ENCODE data around the gene ISL2. TPM values are rescaled to one million over a fixed set of nuclear protein-coding genes. Genes with fewer than 3 reads are reported as not detected.

The ISL2 gene
- polyA plus RNA-seq, 2 of the 4 experiments (the other 2 are of a cell fraction): 2.6 to 3.2 TPM

DNA sequence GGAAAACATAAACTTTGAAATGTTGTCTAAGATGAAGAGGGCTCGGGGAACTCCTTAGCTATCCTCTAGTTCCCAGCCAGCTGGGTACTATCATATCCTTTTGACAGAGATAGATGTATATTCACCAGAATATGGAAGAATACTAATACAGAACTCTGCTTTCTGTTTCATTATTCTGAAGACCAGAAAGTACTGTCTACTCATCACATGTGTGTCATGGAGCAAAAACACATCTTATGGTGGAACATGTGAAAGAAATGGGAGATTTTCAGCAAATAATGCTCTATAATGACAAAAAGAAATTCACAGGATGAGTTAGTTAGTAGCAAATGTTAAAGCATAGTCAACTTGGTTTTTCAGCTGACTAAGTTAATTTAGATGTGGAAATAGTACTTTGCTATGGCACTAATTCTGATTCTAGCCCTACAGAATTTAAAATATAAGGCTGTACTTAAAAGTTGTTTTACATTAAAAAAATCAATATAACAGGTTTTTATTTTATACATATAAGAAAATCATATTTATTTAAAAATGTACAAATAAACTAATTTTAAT, 16.5 kb downstream of the ISL2 start:
- no peak overlapping the region for H3K4me2 ChIP-seq
- no peak for ATAC-seq
- no peak overlapping the region for H3K27ac ChIP-seq
- TF ChIP-seq MAZ (IDR thresholded peaks at IDR 0.05; ENCODE audit: borderline replicate concordance, low read depth, low read length) (no peak), MAFK (IDR thresholded peaks at IDR 0.05; ENCODE audit: partially characterized antibody) (peak; percentile 55)
- ChIA-PET CTCF (interaction anchor here (1.0 kb wide), 1 partner anchor 28 kb away, joined by 4 read pairs; no protein-coding TSS in a partner anchor), POLR2A (interaction anchor here (0.6 kb wide), 2 partner anchors 16 kb away, joined by 3 to 4 read pairs; partner anchors contain the start of gene ISL2)
- H3K9me3 ChIP-seq: no peaks in the 10 kb centered on the region
- WGBS (ENCODE audit: missing lambda C conversion rate): 90% methylated on average over 1 of the region's 1 CpG
- no peak for FAIRE-seq
- no peak overlapping the region for H3K4me3 ChIP-seq
- peaks cover 9% of the 10 kb centered on the region; the same call in 2 of the 3 replicates for H3K4me1 ChIP-seq
- DNase-seq (ENCODE audit: low read depth in 1 of 2, low spot score in 1 of 2): no peak

DNA sequence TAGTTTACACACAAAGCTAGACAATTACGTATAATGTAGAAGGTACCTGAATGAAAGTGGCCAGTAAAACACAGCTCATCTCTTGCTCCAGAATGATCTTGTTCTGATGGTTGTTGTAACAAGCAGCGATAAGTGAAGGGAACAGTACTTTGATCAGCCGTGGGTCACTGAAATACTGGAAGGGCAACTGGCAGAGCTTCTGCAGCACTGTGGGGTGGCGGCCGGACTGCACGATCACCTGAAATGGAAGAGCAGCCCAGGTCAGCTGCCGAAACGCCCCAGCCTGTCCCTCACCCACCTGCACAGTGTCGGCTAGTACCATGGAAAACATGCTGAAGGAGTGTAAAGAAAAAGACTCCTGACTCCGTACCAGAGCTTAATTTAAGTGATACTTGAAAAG, 17.3 kb downstream of the ISL2 start:
- ChIA-PET POLR2A (interaction anchor here (0.6 kb wide), 1 partner anchor 17 kb away, joined by 3 read pairs; the partner anchor contains the start of gene ISL2), CTCF (interaction anchor here (1.0 to 1.1 kb wide), 2 partner anchors 21 to 27 kb away, joined by 3 to 4 read pairs; no protein-coding TSS in a partner anchor)
- no peaks in the 10 kb centered on the region for H3K9me3 ChIP-seq
- TF ChIP-seq, protein P1, sequence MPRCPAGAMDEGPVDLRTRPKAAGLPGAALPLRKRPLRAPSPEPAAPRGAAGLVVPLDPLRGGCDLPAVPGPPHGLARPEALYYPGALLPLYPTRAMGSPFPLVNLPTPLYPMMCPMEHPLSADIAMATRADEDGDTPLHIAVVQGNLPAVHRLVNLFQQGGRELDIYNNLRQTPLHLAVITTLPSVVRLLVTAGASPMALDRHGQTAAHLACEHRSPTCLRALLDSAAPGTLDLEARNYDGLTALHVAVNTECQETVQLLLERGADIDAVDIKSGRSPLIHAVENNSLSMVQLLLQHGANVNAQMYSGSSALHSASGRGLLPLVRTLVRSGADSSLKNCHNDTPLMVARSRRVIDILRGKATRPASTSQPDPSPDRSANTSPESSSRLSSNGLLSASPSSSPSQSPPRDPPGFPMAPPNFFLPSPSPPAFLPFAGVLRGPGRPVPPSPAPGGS (IDR thresholded peaks at IDR 0.05): no peak
- TF ChIP-seq MYC (IDR thresholded peaks at IDR 0.05; ENCODE audit: borderline replicate concordance, low read length) (no peak), ZNF302 (CRISPR knock-in tag; IDR thresholded peaks at IDR 0.05) (no peak), POLR2AphosphoS2 (conservative IDR thresholded peaks at IDR 0.05; ENCODE audit: low read length) (no peak)
- H3K4me1 ChIP-seq: peaks cover 9% of the 10 kb centered on the region; the same call in 2 of the 3 replicates
- FAIRE-seq: no peak
- ATAC-seq: no peak
- H3K4me2 ChIP-seq: no peak overlapping the region
- no peak for DNase-seq (ENCODE audit: low read depth in 1 of 2, low spot score in 1 of 2)
- H3K4me3 ChIP-seq: no peak overlapping the region
- no peak overlapping the region for H3K27ac ChIP-seq
- WGBS (ENCODE audit: missing lambda C conversion rate): 86% methylated on average over 10 of the region's 10 CpGs

DNA sequence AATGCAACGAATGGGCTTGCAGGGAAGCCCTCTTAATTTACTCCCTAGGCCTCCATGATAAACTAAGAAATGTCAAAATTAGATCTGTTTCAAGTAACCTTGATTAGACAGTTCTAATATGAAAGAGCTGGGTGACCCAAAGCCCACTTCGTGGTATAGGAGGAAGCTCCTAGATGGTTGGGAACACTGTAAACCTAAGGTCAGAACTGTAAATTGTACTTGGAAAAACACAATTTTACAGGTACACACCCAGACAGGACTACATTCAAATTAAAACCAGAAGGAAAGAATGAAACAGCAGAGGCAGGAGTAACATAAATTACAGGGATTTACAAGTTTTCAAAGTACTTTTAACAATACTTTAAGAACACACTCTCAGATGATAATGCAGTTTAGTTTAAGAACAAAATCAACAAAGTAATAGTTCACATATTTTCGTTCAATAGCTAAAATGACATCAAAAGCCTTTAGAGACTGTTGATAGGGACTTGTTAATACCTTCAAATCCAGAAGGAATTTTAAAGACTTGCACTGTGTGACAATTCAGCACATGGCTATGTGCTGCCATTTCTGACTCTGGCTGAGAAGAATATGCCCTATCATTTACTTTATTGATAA, 18.4 kb downstream of the ISL2 start:
- 40% methylated on average over 3 of the region's 3 CpGs for WGBS (ENCODE audit: missing lambda C conversion rate)
- CTCF ChIA-PET: interaction anchor here (0.6 to 1.6 kb wide), 3 partner anchors 20 to 66 kb away, joined by 3 read pairs; no protein-coding TSS in a partner anchor
- Histone ChIP-seq H3K4me1 (peaks cover under 1% of the 10 kb centered on the region; the same call in 1 of the 3 replicates), H3K4me2 (no peak overlapping the region), H3K27ac (no peak overlapping the region), H3K4me3 (no peak overlapping the region), H3K9me3 (no peaks in the 10 kb centered on the region)
- TF ChIP-seq EHF (CRISPR knock-in tag; IDR thresholded peaks at IDR 0.05) (no peak), NFE2L2 (conservative IDR thresholded peaks at IDR 0.05; ENCODE audit: low read length) (no peak), FOXS1 (CRISPR knock-in tag; IDR thresholded peaks at IDR 0.05) (no peak), HDAC2 (IDR thresholded peaks at IDR 0.05) (no peak), POLR2AphosphoS2 (conservative IDR thresholded peaks at IDR 0.05; ENCODE audit: low read length) (no peak), HOXA7 (CRISPR knock-in tag; IDR thresholded peaks at IDR 0.05) (no peak), FOSL2 (IDR thresholded peaks at IDR 0.05) (no peak), FOSL2 (CRISPR knock-in tag; IDR thresholded peaks at IDR 0.05) (no peak), JUNB (IDR thresholded peaks at IDR 0.05) (no peak), JUN (IDR thresholded peaks at IDR 0.05) (no peak), NPAS2 (CRISPR knock-in tag; IDR thresholded peaks at IDR 0.05; ENCODE audit: borderline replicate concordance) (no peak), ZNF302 (CRISPR knock-in tag; IDR thresholded peaks at IDR 0.05) (no peak), TFCP2L1 (CRISPR knock-in tag; IDR thresholded peaks at IDR 0.05) (no peak), PHF8 (IDR thresholded peaks at IDR 0.05; ENCODE audit: borderline replicate concordance, low read depth) (no peak), POLR2A (IDR thresholded peaks at IDR 0.05; ENCODE audit: low read length) (no peak)
- TF ChIP-seq, protein P2, sequence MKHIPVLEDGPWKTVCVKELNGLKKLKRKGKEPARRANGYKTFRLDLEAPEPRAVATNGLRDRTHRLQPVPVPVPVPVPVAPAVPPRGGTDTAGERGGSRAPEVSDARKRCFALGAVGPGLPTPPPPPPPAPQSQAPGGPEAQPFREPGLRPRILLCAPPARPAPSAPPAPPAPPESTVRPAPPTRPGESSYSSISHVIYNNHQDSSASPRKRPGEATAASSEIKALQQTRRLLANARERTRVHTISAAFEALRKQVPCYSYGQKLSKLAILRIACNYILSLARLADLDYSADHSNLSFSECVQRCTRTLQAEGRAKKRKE (CRISPR knock-in tag; IDR thresholded peaks at IDR 0.05; ENCODE audit: low read depth): no peak
- TF ChIP-seq, protein P3, sequence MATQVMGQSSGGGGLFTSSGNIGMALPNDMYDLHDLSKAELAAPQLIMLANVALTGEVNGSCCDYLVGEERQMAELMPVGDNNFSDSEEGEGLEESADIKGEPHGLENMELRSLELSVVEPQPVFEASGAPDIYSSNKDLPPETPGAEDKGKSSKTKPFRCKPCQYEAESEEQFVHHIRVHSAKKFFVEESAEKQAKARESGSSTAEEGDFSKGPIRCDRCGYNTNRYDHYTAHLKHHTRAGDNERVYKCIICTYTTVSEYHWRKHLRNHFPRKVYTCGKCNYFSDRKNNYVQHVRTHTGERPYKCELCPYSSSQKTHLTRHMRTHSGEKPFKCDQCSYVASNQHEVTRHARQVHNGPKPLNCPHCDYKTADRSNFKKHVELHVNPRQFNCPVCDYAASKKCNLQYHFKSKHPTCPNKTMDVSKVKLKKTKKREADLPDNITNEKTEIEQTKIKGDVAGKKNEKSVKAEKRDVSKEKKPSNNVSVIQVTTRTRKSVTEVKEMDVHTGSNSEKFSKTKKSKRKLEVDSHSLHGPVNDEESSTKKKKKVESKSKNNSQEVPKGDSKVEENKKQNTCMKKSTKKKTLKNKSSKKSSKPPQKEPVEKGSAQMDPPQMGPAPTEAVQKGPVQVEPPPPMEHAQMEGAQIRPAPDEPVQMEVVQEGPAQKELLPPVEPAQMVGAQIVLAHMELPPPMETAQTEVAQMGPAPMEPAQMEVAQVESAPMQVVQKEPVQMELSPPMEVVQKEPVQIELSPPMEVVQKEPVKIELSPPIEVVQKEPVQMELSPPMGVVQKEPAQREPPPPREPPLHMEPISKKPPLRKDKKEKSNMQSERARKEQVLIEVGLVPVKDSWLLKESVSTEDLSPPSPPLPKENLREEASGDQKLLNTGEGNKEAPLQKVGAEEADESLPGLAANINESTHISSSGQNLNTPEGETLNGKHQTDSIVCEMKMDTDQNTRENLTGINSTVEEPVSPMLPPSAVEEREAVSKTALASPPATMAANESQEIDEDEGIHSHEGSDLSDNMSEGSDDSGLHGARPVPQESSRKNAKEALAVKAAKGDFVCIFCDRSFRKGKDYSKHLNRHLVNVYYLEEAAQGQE (IDR thresholded peaks at IDR 0.05): no peak
- DNase-seq (ENCODE audit: low read depth in 1 of 2, low spot score in 1 of 2): no peak
- ATAC-seq: no peak
- POLR2A ChIA-PET: no interaction called here
- FAIRE-seq: peak; percentile 82
